GM19023 (cell line): ENCODE measurements around the gene PPP2R2B.
A peak's percentile ranks its signal among the peaks of the same experiment; 100 is the strongest.
"Not testable (repeated sequence)": the region's sequence is repeated elsewhere in the genome, so short reads cannot be mapped to it uniquely, and the experiment has no call there.

ENCODE experiments used
- ATAC-seq: cut with Tn5 transposase; IDR thresholded peaks from one replicate; pipeline ENCODE4 v1.9.1; 2021; ENCODE audit warnings: mild to moderate bottlenecking, moderate library complexity; ENCODE audit not compliant: unreplicated experiment

The PPP2R2B gene

DNA sequence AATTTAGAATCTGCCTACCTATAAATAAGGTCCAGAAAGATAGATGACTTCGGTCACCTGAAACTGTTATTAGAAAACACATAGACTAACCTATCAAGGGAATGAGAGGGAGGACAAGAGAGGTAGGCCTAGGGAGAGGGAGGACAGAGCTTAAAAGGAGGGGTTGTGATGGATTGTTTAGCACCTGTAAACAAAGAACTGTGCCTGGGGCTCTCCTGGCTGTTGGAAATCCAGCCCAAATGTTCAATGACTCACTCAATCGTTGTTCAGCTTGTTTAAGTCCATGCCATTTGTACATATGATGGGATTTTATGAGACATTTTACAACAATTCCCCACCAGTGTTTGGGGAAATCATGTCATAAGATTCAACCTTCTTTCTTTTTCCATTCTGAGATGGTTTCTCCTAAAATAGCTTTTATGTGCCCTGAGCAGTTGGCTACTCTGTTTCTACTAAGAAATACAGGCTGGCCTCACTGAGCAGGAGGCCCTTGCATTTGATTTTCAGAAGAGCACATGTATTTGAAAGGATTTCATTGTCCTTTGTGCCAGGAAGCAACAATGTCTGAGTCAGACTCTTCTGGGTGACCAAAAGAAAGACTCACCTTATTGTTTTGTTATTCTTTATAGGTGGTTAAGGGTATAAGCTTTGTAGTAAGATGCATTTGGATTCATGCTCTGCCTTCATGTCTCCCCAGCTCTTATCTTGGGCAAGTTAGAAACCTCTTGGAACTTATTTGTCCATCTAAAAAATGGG, 314.4 kb downstream of the PPP2R2B start:
- ATAC-seq = no peak

- ATAC-seq = no peak
These were observed 316.1 kb downstream of the PPP2R2B start for GRCh38 chr5:146562461-146562860.

- no peak for ATAC-seq
These were observed 316.8 kb downstream of the PPP2R2B start for GRCh38 chr5:146561711-146562110.

DNA sequence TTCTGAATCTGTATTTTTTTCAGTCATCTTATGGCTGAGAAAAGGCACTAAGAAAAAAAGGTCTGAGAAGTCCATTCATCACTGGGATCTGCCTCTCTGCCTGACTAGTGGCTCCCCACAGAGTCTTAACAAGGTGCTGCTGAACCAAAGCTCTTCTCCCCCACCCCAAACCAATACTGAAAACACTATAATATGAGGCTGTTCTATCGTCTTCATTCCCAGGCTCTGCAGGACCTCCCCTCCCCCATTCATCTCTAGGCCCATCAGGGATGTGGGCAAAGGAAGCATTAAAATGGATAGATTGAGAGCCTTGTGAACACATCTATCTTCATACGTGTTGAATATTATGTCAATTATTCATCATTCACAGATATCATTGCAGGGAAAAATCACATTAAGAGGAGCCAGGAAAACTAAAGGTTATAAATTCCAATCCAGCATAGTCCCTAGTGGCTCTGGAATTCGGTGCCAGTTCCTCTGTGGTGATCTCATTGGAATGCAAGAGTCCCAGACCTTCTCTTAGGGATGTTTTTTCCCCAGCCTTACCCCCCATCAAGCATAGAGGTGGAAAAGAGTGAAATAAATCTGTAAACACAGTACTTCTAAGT, 318.2 kb downstream of the PPP2R2B start:
- no peak for ATAC-seq

- not testable (repeated sequence) for ATAC-seq
These were observed 321.7 kb downstream of the PPP2R2B start for GRCh38 chr5:146556884-146557283.

DNA sequence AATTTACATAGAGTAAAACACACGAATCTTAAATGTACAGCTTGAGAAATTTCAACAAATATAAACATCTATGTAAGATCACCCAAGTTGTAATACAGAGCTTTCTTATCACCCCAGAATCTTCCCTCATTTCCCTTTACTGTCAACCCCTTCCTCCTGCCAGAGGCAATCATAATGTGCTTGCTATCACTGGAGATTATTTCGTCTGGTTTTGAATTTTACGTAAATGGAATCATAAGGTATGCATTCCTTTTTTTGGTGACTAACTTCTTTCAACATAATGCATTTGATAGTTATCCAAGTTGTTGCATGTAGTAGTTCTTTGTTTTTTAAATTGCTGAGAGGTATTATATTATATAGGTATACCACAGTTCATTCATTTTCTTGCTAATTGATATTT, 325.1 kb downstream of the PPP2R2B start:
- no peak for ATAC-seq

DNA sequence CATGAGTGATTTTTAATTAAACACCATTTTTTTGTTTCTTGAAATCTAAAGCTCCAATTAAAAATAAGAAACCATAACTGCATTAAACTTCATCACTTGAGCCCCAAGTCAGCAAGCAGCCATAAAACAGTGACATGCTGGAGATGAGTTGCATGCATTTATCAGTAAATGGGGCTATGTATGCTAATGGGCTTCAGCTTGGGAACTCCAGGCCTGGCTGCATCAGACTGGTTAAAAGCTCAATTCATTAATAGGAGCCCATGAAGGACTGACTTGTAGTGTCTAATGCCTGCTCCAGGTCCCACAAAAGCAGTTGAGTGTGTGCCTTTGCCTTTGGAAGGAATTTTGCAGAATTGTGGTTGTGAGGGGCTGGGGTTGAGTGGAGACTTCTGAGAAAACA, 328.9 kb downstream of the PPP2R2B start:
- no peak for ATAC-seq

DNA sequence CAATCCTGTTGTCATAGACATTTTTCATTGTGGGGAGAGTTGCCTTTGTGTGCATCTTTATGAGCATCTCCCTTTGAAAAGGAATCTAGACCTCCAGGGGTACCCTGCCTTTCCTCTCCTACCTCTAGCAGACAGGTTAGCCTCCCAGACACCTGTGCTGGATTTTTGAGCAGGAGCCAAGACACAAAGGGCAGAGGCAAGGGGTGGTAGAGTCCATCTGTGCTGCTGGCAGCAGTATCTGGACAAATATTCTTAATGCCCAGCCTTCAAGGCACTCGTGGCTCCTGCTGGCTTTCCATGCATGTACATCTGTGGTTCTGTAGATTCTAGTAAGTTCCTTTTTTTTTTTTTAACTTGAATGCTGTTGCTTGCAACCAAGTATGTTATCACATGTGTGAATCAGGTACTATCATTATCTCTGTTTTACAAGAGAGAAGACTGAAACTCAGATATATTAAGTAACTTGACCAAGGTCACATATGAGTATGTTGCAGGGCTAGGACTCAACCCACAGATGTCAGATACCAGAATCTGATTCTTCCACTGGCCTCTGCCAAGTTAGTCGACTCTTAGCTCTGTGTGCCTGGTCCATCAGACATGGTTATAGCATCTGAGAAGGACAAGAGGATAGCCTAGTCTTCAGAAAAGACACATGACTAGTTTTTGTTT, 329.6 kb downstream of the PPP2R2B start:
- ATAC-seq = no peak

DNA sequence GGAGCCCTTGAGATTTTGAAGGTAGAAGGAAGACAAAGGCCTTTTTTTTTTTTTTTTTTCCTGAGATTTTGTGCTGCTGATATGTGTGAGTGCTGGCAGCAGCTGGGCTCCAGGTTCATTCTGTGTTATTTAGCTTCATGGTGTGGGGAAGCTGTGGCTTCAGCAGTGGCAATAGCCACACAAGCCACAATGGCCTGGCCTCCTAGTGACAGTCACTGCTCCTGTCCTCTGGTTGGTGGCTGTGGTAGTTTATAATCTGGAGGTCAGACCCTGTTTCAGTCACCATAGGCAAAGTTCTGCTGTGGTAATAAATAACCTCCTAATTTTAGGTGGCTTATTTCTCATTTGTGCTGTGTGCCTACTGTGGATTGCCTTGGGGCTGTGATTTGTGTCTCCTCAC, 334.3 kb downstream of the PPP2R2B start:
- no peak for ATAC-seq

- peak; percentile 98 for ATAC-seq
These were observed 336.4 kb downstream of the PPP2R2B start for GRCh38 chr5:146541958-146542849.

DNA sequence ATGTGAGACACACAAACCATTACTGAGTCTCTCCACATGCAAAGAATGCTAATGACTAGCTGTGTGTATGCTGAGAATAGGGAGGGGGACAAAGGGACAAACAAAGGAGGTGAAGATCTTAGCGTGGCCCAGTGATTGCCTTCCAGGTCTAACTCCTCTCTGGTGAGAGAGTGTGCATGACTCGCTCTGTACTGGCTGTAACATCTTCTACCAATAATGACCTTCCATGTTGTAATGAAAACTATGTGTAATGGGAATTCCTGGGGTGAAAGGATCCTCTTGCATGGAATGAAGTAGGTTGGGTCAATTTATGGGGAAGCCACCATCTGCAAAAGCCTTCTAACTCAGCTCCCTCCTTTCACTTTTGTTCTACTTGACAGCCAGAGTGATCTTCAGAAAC, 338.1 kb downstream of the PPP2R2B start:
- no peak for ATAC-seq

GRCh38 chr5:146539973-146540372, 338.6 kb downstream of the PPP2R2B start:
- ATAC-seq = no peak

- ATAC-seq = no peak
These were observed 340.1 kb downstream of the PPP2R2B start for GRCh38 chr5:146538432-146538831.

DNA sequence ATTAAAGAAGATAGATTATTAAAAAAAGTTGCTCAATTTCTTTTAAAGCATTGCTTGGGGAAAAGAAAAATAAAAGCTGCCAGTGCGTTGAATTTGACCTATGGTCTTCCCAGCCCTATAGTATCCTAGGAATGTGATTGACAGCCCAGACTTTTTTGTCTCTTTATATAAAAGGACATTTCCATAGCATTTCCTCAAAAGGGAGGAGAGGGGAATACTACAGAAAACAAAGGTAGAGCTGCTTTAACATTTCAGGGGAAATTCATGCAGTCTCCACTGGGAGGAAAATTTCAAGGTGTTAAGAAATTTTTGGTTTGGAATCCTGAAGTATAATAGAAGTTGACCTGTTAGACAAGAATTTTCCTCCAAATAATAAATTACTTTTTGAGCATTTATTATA, 344.7 kb downstream of the PPP2R2B start:
- no peak for ATAC-seq

DNA sequence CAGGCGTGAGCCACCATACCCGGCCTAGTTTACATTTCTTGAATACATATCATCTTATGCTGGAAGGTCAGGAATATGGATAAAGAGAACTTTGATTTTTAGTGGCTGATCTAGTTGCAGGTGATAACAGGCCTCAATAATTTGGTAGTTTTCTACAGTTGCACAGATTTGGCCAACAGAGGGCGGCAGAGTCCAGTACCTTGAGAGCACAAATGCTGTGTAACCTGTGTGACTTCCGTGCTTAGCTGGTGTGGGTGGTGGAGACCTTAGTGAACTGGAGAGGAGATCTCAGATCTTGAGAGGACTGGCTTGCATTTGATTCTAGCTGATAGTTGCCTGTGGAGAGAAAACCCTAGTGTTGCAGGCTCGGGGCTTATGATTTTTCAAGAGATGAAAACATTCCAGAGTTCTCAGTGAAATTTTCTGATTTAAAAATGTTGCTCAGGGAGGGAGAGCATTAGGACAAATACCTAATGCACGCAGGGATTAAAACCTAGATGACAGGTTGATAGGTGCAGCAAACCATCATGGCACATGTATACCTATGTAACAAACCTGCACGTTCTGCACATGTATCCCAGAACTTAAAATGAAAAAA, 345.2 kb downstream of the PPP2R2B start:
- peak; percentile 93 for ATAC-seq
